ENCODE data around the gene CSF3. TPM values are rescaled to one million over a fixed set of nuclear protein-coding genes. Genes with fewer than 3 reads are reported as not detected.

The CSF3 gene
- total and polyA plus RNA-seq, 2 of the 13 experiments (the other 11 are each of a cell fraction or from before 2014, with no cell fraction given), result 0.09 TPM; not detected in 1

DNA sequence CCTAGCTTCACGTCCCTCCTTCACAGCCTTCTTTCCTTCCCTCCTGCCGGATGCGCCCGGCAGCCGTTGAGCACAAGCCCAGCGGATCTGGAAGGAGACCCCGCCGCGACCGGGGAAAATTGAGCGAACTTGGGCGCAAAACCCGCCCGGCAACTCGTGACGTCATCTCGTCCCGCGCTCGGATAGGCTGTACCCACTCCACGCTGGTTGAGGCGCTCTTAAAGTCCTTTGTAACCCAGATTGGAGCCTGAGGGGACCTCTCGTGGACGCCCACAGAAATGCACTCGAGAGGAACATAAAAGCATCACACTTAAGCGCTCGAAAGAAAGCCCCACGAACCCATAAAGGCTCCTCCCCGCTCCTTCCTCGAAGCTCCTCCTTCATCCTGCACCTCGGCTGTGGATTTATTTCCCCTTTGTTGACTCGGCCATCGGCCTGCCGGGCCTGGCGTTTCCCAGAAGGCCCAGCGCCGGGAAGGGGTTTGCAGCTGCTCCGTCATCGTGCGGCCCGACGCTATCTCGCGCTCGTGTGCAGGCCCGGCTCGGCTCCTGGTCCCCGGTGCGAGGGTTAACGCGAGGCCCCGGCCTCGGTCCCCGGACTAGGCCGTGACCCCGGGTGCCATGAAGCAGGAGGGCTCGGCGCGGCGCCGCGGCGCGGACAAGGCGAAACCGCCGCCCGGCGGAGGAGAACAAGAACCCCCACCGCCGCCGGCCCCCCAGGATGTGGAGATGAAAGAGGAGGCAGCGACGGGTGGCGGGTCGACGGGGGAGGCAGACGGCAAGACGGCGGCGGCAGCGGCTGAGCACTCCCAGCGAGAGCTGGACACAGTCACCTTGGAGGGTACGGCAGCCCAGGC is 34.7 kb upstream of the CSF3 start, which contains the start of gene PSMD3 (continued):
- TF ChIP-seq, protein P1, sequence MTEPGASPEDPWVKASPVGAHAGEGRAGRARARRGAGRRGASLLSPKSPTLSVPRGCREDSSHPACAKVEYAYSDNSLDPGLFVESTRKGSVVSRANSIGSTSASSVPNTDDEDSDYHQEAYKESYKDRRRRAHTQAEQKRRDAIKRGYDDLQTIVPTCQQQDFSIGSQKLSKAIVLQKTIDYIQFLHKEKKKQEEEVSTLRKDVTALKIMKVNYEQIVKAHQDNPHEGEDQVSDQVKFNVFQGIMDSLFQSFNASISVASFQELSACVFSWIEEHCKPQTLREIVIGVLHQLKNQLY (CRISPR knock-in tag; IDR thresholded peaks at IDR 0.05), result no peak; the same call in none of the 2 replicates
- TF ChIP-seq CREB1 (IDR thresholded peaks at IDR 0.05) (peak; percentile 100), CREB1 (CRISPR knock-in tag; IDR thresholded peaks at IDR 0.05) (peak; percentile 99), RBM39 (IDR thresholded peaks at IDR 0.05; ENCODE audit: low read depth, low read length, poor library complexity, severe bottlenecking) (peak; percentile 99), ZIK1 (CRISPR knock-in tag; IDR thresholded peaks at IDR 0.05; ENCODE audit: borderline replicate concordance, low read depth) (peak; percentile 93; the same call in 1 of the 2 replicates), SMARCE1 (IDR thresholded peaks at IDR 0.05; ENCODE audit: borderline replicate concordance) (no peak), ZNF234 (CRISPR knock-in tag; conservative IDR thresholded peaks at IDR 0.05) (peak; percentile 98), ZNF205 (CRISPR knock-in tag; IDR thresholded peaks at IDR 0.05) (peak; percentile 94), NONO (IDR thresholded peaks at IDR 0.05) (no peak), NONO (CRISPR knock-in tag; conservative IDR thresholded peaks at IDR 0.05) (peak; percentile 97), XBP1 (CRISPR knock-in tag; IDR thresholded peaks at IDR 0.05) (no peak; the same call in 1 of the 2 replicates), TBP (CRISPR knock-in tag; IDR thresholded peaks at IDR 0.05) (0 out of 2 replicates have a peak, but pooled peaks have one; percentile 84), ZNF460 (CRISPR knock-in tag; IDR thresholded peaks at IDR 0.05; ENCODE audit: borderline replicate concordance) (no peak), RBFOX2 (IDR thresholded peaks at IDR 0.05; ENCODE audit: low read depth, low read length) (peak; percentile 98), IRF2 (CRISPR knock-in tag; IDR thresholded peaks at IDR 0.05) (peak; percentile 98), THYN1 (CRISPR knock-in tag; IDR thresholded peaks at IDR 0.05; ENCODE audit: borderline replicate concordance, low read depth) (no peak)
- TF ChIP-seq, protein P2, sequence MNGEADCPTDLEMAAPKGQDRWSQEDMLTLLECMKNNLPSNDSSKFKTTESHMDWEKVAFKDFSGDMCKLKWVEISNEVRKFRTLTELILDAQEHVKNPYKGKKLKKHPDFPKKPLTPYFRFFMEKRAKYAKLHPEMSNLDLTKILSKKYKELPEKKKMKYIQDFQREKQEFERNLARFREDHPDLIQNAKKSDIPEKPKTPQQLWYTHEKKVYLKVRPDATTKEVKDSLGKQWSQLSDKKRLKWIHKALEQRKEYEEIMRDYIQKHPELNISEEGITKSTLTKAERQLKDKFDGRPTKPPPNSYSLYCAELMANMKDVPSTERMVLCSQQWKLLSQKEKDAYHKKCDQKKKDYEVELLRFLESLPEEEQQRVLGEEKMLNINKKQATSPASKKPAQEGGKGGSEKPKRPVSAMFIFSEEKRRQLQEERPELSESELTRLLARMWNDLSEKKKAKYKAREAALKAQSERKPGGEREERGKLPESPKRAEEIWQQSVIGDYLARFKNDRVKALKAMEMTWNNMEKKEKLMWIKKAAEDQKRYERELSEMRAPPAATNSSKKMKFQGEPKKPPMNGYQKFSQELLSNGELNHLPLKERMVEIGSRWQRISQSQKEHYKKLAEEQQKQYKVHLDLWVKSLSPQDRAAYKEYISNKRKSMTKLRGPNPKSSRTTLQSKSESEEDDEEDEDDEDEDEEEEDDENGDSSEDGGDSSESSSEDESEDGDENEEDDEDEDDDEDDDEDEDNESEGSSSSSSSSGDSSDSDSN (CRISPR knock-in tag; IDR thresholded peaks at IDR 0.05), result peak; percentile 100
- TF ChIP-seq, protein P3, sequence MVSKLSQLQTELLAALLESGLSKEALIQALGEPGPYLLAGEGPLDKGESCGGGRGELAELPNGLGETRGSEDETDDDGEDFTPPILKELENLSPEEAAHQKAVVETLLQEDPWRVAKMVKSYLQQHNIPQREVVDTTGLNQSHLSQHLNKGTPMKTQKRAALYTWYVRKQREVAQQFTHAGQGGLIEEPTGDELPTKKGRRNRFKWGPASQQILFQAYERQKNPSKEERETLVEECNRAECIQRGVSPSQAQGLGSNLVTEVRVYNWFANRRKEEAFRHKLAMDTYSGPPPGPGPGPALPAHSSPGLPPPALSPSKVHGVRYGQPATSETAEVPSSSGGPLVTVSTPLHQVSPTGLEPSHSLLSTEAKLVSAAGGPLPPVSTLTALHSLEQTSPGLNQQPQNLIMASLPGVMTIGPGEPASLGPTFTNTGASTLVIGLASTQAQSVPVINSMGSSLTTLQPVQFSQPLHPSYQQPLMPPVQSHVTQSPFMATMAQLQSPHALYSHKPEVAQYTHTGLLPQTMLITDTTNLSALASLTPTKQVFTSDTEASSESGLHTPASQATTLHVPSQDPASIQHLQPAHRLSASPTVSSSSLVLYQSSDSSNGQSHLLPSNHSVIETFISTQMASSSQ (IDR thresholded peaks at IDR 0.05; ENCODE audit: low read depth), result peak; percentile 66; the same call in 1 of the 2 replicates
- TF ChIP-seq, protein P3 (CRISPR knock-in tag; IDR thresholded peaks at IDR 0.05; ENCODE audit: borderline replicate concordance), result peak; percentile 86; the same call in 1 of the 2 replicates
- TF ChIP-seq, protein P4, sequence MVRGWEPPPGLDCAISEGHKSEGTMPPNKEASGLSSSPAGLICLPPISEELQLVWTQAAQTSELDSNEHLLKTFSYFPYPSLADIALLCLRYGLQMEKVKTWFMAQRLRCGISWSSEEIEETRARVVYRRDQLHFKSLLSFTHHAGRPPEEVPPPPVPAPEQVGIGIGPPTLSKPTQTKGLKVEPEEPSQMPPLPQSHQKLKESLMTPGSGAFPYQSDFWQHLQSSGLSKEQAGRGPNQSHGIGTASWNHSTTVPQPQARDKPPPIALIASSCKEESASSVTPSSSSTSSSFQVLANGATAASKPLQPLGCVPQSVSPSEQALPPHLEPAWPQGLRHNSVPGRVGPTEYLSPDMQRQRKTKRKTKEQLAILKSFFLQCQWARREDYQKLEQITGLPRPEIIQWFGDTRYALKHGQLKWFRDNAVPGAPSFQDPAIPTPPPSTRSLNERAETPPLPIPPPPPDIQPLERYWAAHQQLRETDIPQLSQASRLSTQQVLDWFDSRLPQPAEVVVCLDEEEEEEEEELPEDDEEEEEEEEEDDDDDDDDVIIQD (CRISPR knock-in tag; IDR thresholded peaks at IDR 0.05; ENCODE audit: low read depth), result peak; percentile 39

All from HepG2 (cell line).